HepG2 (cell line): Measurements from ENCODE around the gene UGT1A8.

ENCODE experiments used
- IRF2 ChIP-seq: IDR thresholded peaks from 2 replicates; pipeline ENCODE4 v1.6.1; 2018; ENCODE audit warnings: missing genetic modification reagents, missing compliant biosample characterization
- NFRKB ChIP-seq: fragments of 450-650 bp; IDR thresholded peaks from 2 replicates; pipeline ENCODE4 v1.6.1; 2017
- PHB2 ChIP-seq: fragments of 450-650 bp; IDR thresholded peaks from 2 replicates; pipeline ENCODE4 v1.6.1; 2018; ENCODE audit not compliant: partially characterized antibody
- SIN3A ChIP-seq: IDR thresholded peaks from 2 replicates; pipeline ENCODE4 v1.6.1; 2011; ENCODE audit warnings: low read depth, mild to moderate bottlenecking, control low read depth, low read length, borderline replicate concordance
- TAF1 ChIP-seq: sonication (generic); formaldehyde crosslinking; IDR thresholded peaks from 2 replicates; pipeline ENCODE4 v1.4.0; 2020; ENCODE audit warnings: missing genetic modification reagents
- TBX3 ChIP-seq: fragments of 450-650 bp; IDR thresholded peaks from 2 replicates; pipeline ENCODE4 v1.6.1; 2017; ENCODE audit warnings: antibody characterized with exemption, mild to moderate bottlenecking, inconsistent platforms, borderline replicate concordance
- TF ChIP-seq, protein P1 (sequence below): sonication (generic); formaldehyde crosslinking; IDR thresholded peaks from 2 replicates; pipeline ENCODE4 v1.9.0; 2021; ENCODE audit warnings: missing genetic modification reagents, borderline replicate concordance
- TF ChIP-seq, protein P2 (sequence below): IDR thresholded peaks from 2 replicates; pipeline ENCODE4 v1.6.1; 2016; ENCODE audit warnings: low read depth, control low read depth

DNA sequence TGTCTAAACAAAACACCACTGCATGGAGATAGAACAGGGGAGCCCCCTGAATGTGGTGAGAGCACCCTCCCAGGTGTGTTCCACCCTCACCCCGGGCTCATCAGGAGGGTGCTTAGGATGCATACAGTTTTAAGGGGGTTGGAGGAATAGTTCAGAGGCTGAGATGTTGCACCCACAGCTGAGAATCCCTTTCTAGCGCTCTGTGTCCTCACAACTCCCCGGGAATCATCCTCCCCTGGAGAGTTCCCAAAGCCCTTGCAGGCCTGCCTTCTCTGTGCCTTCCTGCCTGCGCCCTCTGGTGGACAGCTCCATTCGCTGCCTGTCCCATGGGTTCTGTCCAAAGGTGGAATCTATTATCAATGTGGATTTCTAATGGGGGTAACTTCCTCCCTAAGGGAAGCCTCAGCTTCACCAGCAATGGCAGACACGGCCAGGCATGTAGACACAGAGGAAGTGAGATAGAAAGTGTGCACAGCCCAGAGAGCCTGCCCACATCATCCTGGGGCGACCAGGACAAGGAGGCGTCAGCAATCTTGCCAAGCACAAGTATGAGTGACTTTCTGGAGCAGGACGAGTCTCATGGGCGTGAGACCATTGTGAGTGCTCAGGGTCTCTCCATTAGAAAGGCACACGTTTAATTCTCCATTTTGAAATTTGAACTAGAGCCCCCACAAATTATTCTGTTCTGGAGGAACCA lies 94.0 kb downstream of the UGT1A8 start:
- no peak for TF ChIP-seq SIN3A
- TF ChIP-seq, protein P1, sequence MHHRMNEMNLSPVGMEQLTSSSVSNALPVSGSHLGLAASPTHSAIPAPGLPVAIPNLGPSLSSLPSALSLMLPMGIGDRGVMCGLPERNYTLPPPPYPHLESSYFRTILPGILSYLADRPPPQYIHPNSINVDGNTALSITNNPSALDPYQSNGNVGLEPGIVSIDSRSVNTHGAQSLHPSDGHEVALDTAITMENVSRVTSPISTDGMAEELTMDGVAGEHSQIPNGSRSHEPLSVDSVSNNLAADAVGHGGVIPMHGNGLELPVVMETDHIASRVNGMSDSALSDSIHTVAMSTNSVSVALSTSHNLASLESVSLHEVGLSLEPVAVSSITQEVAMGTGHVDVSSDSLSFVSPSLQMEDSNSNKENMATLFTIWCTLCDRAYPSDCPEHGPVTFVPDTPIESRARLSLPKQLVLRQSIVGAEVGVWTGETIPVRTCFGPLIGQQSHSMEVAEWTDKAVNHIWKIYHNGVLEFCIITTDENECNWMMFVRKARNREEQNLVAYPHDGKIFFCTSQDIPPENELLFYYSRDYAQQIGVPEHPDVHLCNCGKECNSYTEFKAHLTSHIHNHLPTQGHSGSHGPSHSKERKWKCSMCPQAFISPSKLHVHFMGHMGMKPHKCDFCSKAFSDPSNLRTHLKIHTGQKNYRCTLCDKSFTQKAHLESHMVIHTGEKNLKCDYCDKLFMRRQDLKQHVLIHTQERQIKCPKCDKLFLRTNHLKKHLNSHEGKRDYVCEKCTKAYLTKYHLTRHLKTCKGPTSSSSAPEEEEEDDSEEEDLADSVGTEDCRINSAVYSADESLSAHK (CRISPR knock-in tag), result no peak
- TF ChIP-seq PHB2, result no peak
- no peak for TF ChIP-seq TAF1
- no peak for TF ChIP-seq TBX3
- TF ChIP-seq NFRKB, result no peak
- 0 out of 2 replicates have a peak, but pooled peaks have one; percentile 22 for TF ChIP-seq IRF2 (CRISPR knock-in tag)
- TF ChIP-seq, protein P2, sequence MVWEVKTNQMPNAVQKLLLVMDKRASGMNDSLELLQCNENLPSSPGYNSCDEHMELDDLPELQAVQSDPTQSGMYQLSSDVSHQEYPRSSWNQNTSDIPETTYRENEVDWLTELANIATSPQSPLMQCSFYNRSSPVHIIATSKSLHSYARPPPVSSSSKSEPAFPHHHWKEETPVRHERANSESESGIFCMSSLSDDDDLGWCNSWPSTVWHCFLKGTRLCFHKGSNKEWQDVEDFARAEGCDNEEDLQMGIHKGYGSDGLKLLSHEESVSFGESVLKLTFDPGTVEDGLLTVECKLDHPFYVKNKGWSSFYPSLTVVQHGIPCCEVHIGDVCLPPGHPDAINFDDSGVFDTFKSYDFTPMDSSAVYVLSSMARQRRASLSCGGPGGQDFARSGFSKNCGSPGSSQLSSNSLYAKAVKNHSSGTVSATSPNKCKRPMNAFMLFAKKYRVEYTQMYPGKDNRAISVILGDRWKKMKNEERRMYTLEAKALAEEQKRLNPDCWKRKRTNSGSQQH (CRISPR knock-in tag), result no peak
